COLO668 (cell line): ENCODE results near the gene ME3.

Experiments used
- DNase-seq: peaks from one replicate; lab custom pipeline; 2025; ENCODE audit not compliant: unreplicated experiment; lab: John Stamatoyannopoulos, UW

ME3 gene

DNA sequence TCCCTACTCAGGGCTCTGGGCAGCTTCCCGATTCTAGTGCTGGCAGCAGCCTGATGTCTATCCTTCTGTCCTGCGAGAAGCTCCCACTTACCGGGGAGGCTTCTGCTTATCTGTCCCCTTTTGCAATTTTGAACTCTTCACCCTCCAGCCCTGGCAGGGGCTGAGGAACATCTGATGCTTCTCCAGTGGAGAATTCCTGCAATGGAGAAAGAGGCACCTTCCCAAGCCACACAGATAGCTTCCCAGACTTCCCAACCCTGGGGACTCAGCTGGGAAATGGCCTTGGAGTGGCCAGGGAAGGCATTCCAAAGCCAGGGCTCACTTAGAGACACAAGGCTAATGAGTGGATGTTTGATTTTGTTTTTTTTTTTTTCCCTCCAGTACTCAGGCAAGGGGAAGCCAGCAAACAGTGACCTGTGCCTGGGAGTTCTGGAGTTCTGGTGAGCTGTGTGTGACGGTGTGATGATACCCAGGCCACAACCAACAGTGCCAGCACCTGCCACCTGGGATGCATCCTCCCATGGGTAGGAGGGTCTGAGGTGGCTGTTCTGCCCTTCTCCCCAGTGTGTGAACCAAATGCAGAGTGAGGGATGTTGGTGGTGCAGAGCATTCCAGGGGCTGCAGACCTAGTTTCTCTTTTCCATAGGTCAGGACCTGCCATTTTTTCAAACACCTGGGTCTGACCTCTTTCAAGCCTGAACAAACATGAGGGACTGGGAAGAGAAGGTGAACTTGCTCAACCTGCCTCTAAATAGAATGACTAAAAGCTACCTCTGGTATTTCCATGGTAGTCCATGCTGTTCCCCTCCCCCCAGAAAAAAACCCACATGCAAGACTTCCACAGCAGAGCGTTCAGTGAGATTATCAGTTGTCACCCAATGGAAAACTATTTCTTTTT is 202.7 kb downstream of the ME3 start:
- DNase-seq, result no peak

DNA sequence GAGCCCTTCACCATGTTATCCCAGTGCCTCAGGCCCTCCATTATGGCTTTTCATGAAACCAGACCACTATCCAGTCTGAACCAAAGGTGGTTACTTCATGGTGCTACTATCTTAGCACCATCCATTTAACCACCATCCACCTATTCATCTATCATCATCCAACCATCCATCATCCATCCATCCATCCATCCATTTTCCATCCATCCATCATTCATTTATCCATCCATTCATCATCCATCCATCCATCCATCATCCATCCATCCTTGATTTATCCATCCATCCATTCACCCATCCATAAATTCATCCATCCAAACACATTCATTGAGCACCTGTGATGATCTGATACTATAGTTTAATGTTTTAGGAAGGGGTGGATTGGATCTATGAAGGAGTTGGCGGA is 204.2 kb downstream of the ME3 start:
- DNase-seq, result no peak

DNA sequence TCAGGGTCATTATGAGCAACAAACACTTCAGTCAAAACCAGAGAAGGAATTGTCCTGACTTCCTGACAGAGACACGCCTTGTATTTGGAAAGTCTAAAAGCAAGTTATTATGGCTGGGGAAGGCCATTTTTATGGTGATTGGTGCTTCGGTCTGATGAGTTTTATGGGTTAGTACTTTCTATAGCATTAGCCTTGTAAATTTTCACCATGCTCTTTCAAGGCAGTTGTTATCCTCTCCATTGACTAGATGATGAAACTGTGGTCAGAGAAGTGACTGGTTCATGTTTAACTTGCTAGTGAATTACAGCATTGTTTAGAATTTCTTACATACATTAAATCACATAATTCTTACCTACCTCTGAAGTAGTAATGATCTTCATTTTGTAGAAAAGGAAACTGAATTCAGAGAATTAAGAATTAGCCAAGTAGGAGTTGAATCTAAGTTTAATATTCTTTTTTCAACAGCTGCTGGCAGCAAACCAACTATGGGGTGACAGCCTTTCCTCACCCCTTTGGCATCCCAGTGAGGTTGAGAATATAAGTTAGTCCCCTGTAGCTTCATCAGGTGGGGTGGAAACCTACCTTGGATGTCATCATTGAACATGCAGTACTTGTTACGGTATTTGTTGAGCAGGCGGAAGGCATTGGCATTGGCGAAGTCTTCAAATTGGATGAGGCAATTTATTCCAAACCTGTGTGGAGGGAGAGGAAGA is 207.8 kb downstream of the ME3 start:
- DNase-seq, result no peak

DNA sequence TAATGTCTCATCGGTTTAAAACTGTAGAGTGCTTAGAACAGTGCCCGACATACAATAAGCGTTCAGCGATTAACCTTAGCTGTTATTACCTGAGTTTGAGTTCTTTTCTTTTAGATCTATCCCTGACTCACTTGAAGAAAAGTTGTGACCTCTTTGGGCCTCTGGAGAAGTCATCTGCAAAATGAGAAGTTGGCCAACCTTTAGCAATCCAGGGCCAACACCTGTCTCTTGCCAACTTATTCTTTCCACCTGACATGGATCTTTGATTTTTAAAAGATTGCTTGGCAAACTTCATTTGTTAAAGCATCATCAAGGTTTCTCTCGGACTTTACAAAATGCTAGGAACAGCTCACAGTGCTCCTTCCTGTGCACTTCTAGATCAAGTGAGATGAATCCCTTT is 208.5 kb downstream of the ME3 start:
- no peak for DNase-seq

DNA sequence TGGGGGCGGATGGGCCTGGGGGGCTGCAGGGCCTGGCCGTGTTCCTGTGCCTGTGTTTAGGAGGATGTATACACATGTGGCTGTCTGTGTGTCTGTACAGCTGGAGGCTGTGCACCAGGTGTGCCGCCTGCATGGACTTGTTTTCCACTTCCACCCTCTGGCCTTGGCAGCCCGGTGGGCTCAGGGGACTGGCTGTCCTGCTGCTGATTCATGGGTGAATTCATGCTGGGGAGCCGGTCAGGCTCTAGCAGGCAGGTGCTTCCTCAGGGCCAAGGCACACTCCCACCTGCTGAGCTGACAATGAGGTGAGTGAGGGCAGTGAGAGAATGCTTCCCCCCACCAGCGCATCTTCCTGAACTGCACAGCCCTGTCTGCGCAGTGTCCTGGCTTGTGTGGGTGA is 209.3 kb downstream of the ME3 start:
- DNase-seq, result peak; percentile 37

DNA sequence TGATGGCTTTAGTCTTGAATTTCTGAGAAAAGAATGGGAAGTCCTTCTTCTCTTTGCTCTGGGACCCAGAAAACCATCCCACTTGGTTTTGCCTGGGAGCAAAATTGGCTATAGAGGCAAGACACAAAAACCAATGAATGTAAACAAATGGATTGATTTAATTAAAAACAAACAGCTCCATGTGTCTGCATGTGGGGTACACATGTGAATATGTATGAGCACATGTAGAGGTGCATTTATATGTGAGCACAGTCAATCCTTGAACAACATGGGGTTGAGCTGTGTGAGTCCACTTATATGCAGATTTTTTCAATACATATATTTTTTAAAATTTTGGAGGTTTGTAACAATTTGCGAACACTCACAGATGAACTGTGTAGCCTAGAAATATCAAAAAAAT is 210.5 kb downstream of the ME3 start:
- DNase-seq, result no peak

DNA sequence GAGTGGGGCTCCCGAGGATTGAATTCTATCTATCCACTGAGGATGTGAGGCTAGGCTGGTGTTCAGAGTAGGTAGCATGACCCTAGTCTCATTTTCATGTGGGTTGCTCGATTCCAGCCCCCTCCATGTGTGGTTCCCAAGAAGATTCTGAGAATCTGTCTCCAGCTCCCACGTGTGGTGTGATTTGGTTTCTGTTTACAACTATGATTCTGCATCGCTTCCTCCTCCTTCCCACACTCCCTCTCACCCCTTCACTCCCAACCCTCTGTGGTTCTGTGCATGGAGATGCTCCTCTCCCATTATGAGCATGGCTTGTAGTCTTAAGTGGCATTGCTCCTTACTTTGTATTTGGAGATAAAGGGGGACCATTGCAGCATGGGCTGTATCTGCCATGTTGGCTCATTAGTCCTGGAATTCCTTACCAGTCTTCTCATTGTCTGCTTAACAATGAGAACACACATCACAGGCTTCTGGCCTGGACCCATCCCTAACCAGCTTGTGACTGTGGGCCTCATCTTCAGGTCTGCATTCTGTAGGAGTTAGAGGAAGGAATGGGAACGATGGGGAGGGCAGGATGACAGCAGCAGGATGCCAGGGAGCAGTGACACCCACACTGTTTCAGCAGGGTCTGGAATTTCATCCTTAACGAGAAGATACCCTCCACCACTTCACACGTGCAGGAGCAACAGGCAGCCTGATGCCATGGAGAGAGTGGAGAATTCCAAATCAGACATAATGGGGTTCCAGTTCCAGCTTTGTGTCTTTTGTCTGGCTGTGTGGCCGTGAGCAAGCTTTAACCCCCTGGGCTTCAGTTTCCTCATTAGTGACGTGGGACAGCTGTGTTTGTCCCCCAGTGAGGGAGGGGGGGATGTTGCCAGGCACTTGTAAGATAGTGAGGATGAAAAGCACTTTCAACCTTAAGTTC is 211.7 kb downstream of the ME3 start:
- DNase-seq, result no peak

DNA sequence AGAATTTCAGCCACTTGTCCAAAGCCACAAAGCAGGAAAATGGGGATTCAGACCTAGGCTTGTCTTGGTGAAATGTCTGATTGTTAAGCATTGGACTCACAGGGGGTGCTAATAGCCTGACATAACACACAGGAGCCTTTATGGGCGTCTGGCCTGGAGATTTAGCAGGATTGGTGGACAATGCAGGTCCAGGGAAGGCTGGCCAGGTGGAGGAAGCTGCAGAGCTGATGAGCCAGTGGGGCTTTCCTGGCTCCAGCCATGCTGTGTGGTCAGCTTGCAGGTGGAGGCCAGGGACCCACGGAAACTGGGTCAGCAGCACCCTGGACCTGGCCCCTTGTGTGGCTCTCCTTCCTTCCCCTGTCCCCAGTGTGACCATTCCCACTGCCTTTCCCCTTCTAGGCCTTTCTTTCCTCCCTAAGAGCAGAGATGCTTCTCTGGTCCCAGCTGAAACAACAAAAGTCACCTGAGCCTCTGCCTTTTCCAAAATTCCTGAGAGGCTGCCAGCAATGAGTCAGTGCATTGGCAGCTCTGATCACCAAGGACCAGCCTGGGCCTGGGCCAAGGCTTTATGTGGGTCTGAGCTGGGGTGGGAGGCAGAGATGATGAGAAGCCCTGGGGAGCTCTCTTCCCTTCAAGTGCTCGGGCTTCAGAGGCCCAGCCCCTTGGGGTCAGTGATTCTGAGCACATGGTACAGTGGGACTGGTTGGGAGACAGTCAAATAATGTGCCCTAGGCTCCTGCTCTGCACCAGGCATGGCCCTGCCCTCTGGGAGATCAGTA is 212.5 kb downstream of the ME3 start:
- peak; percentile 27 for DNase-seq

DNA sequence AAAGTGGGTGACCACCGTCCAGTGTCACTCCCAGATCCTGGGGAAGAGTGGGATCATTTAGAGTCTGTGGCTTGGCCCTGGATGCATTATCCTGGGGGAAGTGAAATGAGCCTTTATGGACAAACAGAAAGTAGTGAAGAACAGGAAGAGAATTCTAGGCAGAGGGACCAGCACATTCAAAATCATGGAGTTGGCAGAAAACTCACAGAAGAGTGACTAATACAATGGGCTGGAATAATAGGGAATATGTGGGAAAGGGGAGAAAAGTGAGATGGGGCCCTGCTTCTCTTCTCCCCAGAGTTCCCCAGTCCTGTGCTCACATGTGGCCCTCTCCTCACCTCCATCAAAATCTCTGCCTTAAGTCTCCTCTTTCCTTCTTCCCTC is 213.4 kb downstream of the ME3 start:
- no peak for DNase-seq

DNA sequence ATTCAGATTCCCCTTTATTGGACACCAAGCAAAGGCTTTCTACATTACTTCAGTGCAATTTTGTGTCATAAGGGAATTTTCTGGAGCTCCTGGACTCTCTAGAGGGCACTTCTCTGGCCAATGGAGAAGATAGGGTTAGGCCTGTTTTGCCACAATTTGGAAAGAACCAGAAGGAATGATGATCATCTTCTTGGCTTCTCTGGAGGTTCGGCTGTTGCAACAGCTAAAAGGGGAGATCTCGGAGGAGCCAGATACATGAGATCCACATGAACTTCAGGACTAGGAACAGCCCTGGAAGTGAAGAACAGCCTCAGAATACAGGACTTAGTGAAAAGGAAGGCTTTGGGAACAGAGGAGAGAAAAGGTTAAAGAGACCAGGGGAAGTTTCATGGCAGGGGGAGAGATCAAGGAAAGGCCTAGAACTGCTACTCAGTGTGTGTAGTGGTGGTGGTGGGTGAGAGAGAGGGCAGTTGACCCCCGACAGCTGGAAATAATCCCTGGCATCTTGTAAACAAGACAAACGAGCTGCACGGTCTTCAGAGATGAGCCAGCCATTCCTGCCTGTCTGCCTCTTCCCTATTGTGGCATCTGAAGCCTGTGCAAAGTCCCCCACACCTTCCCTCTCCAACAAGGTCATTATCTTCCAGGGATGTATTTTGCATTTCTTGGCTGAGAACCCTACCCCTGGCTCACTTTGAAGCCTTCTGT is 214.0 kb downstream of the ME3 start:
- no peak for DNase-seq

DNA sequence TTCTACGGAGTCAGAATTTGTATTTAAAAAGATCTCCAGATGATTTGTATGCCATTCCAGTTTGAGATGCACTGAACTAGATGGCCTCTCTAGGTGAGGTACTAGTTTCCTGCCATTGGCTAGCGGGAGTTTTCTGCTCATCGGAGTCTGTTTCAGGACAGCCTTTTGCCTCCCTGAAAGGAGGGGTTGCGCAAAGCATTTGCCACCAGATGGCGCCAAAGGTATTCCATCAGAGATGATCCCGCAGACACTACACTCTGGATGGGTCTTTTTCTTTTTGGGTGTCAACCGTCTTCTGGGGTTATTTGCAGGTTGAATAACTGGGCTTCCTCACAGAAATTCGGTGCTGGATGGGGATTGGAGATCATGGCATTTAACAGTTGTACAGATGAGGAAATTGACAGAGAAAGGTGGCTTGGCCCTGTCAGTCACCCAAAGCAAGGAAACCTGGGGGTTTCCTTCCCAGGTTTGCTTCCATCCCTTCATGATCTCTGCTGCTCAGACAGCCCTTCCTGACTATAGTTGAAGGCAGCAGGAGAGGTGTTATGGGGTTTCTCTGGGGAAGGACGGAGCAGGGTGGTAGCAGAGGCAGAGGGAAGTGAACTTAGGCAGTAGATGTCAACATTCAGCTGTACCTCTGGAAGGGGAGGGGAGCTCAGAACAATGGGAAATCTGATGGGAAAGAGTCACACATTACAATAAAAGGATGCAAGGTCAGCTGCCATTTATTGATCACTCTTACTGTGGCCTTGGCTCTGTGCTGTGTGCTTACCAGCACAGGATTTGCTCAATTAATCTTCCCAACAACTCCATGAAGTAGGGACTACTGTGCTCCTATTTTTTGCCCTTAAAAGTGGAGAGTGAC is 216.1 kb downstream of the ME3 start:
- DNase-seq, result peak; percentile 80

DNA sequence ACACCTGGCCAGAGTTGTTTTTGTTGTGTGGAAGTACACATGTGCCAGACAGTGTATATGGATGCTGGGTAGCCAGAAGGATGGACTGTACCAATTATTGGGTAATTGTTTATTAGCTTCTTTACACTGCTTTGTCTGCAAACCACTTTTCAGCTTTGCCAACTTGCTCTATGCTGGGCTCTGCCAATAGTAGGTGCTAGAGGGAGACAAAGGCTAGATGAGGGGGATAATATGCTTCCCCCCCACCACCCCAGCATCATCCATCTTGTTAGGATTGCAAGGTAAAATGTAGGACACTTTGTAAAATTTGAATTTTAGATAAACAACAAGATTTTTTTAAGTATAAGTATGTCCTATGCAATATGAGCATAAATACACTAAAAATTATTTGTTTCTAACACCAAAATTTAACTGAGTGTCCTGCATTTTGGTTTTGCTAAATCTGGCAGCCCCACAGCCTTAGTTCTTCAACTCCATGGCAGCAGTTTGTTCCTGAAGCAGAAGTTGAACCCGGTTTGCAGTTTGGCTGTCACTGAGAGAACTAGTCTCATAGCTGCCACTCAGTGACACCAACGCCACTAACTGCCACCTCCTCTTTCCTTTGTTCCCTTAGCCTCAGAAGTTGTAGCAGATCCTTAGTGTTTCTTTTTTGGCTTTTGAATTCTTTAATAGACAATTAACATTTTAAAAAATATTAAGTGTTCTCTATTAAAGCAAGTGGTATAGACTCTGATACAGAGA is 219.0 kb downstream of the ME3 start:
- no peak for DNase-seq

DNA sequence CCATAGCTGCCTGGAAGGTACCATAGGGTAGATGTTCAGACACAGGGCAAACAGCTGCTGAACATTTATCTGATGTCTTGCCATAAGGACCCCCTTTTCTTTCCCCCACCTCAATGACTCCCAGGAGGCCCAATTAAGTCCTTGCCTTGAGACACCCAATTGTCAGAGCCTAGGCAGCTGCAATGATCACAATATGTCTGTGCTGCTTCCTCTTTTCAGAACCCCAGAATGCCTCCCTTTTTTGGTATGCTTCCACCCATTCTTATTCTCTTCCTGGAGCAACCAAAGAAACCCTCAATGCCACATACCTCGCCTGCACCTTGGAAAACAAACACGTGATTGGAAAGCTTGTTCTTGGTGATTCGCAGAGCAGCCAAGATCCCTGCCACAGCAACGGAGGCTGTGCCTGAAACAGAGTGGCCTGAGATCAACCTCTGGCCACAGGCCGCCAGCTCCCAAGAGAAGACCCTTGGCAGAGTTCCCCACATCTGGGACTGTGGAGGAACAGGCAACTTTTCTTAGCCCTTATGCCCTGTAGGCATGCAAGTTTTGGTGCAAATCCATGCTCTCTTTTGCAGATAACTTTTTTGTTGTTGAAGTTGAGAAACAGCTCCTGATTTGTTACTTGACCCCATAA is 222.3 kb downstream of the ME3 start:
- no peak for DNase-seq

DNA sequence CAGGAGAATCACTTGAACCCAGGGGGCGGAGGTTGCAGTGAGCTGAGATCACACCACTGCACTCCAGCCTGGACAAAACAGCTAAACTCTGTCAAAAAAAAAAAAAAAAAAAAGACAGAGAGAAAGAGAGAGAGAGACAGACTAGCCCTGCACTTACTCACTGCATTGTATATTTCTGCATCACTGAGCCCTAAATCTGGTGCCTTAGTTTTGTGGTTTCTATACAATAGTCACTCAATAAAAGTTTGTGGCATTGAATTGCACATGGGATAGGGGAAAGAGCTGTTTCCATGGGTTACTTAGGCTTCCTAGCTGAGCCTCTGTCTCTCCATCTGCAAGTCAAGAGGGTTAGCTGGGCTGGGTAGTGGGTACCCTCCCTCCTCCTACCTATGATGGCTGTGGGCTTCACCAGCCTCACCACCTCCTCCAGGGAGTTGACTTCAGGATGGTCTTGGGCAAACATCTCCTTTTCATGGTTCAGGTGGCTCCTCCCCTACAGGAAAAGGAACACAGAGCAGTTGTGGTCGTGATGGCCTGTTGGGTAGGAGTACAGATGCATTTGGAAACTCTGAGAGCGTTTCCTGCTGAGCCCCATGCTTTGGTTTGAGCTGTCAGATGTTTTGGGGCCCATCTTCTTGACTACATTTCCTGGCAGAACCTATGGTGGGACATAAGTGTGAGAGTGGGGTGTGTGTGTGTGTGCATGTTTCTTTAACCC is 224.5 kb downstream of the ME3 start:
- no peak for DNase-seq

DNA sequence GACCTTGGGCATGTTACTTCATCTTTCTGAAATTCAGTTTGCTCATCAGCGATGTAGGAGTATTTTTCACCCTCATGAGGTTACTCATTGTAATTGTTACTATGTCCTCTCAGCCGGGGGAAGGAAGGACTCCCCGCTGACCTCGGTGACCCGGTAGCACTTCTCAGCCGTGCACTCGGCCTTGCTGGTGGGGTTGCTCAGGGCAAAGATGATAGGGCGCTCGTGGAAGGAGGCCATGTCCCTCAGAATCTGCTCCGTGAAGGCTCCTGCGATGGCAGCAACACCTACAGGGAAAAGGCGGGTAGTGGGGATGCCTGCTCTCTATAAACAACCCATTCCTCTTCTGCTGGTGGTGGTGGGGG is 225.5 kb downstream of the ME3 start:
- no peak for DNase-seq

DNA sequence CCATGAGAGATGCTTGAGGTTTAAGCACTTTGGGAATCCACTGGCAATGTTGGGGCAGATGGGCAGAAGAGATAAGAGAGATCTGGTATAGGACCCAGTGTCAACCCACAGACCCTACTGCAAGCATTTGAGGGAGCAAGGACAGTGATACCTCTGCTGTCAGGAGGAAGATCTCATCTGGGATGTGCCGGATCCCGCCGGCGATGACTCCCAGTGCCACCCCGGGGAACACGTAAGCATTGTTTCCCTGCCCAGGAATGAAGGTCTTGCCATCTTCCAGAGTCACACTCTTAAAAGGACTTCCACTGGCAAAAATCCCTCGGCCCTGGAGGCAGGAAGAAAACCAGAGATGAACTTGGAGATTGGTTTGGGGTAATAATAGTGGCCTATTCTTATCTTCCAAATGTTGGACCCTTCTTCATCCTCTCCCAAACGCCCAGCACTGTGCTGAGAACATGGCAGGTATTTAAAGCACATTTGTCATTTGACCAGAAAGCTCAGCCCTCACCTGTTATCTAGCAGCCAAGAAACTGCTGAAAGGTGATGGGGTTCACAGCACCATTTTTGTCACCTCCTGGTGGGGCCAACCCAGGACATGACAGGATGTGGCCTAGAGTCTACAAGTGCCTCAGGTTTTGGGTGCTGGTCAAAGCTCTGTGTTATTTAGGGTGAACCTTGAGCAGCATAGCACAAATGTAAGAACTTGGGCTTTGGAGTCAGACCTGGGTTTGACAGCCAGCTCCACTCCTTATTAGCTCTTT is 226.1 kb downstream of the ME3 start:
- no peak for DNase-seq

DNA sequence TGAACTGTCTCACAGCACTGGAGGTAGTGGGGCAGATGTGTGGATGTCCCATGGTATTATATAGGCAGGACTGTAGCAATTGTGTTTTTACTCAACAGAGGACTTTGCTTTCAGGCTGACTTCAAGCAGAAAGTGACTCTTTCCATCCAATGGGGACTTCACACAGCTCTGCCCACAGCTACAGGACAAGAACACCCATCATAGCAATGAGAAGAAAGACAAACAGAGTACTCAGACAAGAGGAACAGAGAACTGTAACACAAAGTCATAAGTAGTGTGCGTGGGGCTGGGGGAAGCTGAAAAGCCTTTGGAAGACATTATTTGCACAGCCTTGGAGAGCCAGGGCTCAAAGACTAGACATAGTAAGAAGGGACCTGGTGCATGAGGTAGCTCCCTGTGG is 227.4 kb downstream of the ME3 start:
- DNase-seq, result no peak
